ENCODE results near the gene WWP2.
"Not testable (repeated sequence)": the region's sequence is repeated elsewhere in the genome, so short reads cannot be mapped to it uniquely, and the experiment has no call there.

The WWP2 gene

DNA sequence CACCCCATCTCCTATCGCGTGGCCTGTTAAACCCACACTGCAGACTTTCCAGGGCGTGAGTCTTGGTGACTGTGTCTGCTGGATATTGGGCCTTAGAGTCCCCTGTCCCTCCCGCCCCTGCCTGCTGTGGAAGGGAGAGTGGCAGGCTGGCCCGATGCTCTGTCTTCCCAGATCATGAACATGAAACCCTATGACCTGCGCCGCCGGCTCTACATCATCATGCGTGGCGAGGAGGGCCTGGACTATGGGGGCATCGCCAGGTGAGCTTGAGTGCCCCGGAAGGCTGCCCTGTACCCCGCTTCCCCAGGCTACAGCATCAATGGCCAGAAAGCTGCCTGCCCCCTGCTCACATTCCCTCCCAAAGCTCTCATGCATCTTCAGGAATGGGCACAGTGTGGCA is 169.5 kb downstream of the WWP2 start:
- DNase-seq, result no peak

DNA sequence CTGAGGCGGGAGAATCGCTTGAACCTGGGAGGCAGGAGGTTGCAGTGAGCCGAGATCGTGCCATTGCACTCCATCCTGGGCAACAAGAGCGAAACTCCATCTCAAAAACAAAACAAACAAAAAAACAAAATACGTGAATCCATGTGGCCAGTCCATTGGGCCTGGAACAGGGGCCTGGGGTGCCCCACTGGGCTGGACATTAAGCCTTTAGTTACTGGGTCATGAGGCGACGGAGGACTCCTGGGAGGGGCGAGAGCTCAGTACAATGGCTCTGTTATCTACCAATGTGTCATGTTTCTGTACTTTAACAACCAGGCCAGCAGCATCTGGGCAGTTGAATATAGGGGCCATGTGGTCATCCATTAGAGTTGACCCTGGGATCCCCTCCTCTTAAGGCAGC is 170.1 kb downstream of the WWP2 start:
- DNase-seq, result no peak

DNA sequence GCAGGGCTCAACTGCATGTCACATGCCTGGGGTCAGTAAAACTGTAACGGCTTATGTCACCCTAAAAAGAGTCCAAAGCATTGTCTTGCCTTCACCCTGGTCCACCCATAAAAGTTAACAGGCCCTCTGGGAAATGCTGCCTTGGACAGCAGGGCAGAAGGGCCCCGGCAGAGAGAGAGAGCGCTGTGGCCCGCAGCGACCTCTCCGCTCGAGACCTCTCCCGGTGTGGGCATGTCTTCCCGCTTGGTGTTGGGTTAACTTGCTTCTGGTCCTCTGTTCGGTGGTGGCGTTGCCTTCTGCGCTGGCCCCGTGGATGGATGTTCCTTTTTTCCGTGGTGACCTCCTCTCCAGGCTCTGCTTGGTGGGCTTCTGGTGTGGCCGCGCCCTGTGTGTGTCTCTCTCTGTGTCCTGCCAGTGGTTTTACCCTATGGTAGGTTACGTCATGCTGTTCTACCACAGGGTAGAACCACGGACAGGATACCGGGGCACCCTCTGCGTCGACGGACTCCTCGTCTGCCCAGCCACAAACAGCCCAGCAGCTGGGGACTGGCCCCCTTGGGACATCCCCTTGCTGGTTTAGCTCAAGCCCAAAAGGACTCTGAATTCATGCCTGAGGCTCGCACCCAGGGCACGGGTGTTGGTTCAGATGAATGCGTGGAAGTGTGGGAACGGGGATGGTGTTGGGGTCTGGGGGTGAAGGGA is 170.7 kb downstream of the WWP2 start:
- DNase-seq, result no peak

DNA sequence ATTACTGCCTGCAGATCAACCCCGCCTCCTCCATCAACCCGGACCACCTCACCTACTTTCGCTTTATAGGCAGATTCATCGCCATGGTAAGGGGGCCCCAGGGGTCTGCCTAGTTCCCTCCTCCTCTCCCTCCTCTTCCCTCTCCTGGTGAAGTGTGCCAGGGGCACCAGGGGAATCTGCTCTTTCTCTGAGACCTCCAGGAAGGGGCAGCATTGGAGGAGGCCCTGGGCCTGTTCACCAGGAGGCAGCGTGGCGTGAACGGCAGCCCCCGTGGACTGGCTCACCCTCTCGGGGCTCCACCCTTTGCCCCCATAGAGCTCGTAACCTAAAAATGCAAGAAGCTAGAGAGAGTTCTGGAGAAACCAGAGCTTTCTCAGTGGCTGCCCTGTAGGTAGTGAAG is 171.9 kb downstream of the WWP2 start:
- DNase-seq, result no peak

DNA sequence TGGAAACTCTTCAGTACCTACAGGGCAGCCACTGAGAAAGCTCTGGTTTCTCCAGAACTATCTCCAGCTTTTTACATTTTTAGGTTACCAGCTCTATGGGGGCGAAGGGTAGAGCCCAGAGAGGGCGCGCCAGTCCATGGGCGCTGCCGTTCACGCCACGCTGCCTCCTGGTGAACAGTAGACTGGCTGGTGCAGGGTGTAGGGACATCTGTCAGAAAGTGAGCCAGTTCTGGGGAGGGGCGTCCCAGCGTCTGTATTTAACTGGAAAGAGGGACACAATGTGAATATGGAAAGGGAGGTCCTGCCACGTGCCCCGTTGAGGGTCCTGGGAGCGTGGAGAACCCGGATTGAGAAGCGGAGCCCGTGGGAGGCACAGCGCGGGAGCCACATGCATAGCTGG is 172.6 kb downstream of the WWP2 start:
- no peak for DNase-seq

DNA sequence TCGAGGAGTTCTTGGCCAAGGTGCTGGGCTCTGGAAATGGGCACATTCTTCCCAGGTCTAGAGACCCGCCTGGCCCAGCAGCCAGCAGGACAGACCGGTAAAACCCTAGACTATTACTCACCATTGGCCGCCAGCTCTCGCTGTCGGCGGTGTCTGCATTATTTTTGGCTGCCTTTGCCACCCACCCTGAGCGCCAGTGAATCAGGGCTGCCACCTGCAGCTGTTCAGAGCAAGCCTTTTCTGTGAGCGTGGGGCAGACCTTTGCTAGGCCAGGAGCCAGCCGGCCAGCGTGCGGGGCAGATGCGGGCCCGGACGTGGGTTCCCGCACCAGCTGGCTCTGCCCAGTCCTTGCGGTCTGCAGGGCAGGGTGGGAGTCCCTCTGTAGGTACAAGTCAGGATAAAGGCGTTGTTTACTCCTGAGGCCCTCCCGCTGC is 173.2 kb downstream of the WWP2 start:
- no peak for DNase-seq

DNA sequence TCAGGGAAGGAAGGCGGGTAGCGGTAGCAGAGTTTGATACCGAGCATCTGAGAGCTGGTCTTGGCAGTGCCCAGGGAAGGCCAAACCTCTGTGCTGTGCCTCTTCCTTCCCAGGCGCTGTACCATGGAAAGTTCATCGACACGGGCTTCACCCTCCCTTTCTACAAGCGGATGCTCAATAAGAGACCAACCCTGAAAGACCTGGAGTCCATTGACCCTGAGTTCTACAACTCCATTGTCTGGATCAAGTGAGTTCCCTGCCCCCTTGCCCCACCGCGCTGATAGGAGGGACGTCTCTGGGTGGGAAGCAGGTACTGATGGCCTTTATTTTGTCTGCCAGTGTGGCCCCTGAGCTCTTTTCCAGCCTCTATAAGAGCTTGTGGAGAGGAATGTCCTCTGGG is 173.6 kb downstream of the WWP2 start:
- DNase-seq, result no peak

DNA sequence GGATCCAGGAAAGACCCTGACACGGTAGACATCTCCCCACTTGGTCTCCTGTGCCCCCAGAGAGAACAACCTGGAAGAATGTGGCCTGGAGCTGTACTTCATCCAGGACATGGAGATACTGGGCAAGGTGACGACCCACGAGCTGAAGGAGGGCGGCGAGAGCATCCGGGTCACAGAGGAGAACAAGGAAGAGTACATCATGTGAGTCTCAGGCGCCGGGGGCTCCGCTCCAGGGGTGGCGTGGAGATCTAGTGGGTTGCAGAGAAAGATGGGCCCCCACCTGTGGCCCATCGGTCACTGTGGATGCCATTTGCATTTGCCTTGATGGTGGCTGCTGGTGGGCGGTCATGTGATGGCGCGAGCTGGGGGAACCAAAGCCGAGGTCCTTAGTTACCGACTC is 174.1 kb downstream of the WWP2 start:
- DNase-seq, result no peak

DNA sequence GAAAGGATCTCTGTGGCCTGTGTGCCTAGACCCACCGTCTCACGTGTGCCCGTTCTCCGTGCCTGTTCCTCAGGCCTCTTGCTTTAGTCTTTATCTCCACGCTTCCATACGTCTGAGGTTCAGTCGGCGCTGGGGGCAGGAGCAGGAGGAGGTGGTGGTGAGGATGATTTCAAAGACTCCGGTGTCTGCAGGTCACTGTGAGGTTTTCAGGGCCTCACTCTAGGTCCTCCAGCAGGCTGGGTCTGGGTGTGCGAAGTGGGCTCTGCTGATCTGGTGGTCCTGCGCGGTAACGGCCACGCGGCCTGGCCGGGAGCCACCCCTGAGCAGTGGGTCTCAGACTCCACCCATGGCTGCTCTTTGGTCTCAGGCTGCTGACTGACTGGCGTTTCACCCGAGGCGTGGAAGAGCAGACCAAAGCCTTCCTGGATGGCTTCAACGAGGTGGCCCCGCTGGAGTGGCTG is 174.6 kb downstream of the WWP2 start:
- no peak for DNase-seq

DNA sequence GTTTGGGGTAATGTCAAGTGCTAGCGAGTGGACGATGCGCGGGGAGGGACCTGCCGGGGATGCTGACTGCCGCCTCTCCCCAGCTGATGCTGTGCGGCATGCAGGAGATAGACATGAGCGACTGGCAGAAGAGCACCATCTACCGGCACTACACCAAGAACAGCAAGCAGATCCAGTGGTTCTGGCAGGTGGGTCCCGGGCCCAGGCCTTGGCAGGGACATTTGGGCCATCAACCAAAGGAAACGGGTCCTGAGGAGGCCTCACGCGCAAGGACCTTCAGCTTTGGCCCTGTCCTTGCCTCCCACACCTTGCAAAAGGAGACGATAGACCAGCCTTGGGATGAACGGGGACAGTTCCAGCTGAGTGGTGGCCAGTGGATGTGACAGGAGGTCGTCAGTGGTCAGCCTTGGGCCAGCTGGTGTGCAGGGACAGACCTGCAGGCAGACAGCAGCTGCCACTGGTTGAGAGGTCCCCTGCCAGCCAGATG is 175.4 kb downstream of the WWP2 start:
- no peak for DNase-seq

DNA sequence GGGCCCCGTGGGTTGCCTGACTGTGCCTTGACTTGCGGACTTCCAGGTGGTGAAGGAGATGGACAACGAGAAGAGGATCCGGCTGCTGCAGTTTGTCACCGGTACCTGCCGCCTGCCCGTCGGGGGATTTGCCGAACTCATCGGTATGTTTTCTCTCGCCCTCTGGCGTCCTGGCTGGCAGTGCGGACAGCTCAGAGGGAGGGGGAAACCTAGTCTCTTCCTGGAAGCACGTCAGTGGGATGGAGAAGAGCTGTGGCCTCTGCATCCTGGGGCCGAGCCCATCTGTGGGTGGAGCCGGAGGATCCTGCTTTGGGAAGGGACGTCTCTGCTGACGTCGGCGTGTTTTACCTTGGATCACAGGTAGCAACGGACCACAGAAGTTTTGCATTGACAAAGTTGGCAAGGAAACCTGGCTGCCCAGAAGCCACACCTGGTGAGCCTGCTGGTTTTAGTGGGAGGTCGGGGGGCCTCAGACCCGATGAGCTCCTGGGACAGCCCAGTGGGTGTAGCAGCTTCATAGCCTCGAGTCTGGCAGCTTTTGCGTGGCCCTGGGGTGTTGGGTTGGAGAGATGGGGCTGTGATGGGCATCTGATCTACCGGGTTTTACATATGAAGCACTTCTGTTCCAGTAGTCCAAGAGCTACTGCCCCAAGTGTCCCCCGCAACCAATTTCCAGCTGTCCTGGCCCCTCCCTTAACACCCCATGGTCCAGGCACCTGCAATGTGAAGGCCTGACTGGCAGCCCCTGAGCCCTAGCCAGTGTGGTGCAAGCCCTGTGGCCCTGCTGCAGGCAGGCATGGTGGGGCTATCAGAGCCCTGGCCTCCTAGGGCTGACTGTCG is 177.1 kb downstream of the WWP2 start:
- no peak for DNase-seq

DNA sequence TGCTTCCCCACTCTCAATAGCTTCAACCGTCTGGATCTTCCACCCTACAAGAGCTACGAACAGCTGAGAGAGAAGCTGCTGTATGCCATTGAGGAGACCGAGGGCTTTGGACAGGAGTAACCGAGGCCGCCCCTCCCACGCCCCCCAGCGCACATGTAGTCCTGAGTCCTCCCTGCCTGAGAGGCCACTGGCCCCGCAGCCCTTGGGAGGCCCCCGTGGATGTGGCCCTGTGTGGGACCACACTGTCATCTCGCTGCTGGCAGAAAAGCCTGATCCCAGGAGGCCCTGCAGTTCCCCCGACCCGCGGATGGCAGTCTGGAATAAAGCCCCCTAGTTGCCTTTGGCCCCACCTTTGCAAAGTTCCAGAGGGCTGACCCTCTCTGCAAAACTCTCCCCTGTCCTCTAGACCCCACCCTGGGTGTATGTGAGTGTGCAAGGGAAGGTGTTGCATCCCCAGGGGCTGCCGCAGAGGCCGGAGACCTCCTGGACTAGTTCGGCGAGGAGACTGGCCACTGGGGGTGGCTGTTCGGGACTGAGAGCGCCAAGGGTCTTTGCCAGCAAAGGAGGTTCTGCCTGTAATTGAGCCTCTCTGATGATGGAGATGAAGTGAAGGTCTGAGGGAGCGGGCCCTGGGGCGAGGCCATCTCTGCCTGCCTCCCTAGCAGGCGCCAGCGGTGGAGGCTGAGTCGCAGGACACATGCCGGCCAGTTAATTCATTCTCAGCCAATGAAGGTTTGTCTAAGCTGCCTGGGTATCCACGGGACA is 177.9 kb downstream of the WWP2 start:
- no peak for DNase-seq

DNA sequence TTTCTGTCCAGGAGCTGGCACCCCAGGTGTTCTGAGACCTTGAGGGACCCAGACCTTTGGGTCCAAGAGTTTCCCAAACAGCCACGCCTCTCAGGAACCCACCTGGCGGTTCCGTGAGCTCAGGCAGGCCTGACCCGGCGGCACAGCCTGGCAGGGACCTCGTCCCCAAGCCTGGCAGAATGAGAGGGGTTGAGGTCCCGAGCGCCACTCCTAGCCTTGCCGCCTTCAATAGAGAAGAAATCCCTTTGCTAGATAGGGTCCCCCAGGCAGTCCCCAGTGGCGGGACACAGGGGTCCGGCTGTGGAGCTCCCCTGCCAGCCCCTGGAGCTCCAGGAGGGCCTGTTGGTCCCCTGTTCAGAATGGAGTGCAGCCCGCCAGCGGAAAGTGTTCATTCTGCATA is 178.5 kb downstream of the WWP2 start:
- no peak for DNase-seq

DNA sequence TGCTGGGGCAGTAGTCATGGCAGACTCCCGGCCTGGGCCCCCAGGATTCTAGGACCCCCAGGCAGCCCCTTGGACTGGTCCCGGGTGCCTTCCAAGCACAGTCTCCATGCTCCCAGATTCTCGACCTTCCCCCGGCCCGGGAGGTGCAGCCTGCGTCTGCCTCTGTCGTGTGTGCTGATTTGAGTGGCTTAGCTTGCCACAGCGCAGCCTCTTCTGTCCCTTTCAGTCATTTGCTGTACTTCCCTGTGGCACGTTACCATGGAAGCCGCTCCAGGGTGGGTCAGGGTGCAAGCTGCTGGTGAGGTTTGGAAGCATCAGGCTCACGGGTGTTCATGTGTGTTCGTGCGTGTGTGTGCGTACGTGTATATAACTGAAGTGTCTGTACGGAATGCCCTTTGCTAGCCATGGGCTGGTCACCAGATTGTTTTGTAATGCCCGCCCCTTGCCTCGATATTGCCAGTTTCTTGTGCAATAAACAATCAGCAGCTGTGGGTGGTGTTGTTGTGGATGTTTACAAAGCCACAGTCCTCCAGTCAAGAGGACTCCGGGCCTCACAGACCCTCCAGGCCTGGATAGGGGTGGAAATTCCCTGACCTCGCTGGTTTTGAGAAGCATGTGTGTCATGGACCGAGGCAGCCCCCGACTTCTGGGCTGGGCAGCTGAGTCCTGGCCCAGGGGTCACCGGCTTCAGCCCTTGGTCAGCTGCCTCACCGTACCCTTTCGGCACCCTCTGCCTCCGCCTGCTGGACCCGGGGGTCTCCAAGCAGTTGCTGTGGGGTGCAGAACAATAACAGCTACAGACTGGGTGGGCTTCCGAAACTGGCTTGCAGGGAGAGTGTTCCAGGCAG is 179.3 kb downstream of the WWP2 start:
- DNase-seq, result no peak

DNA sequence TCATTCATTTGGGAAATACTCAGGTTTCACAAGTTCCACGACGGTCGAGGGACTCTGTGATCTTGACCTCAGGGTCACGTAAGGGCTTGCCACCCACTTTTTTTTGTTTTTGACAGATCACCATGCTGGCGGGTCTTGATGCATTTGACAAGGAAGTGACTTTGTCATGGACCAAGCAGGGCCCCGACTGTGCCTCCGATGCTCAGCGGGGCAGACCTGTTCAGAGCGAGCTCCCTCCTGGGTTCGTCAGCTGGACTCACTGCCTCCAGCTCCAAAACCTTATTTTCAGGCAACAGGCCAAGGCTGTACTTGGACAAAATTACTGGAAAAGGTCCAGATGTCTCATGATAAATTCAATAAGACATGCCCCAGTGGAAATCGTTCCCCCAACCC is 180.0 kb downstream of the WWP2 start:
- DNase-seq, result no peak

DNA sequence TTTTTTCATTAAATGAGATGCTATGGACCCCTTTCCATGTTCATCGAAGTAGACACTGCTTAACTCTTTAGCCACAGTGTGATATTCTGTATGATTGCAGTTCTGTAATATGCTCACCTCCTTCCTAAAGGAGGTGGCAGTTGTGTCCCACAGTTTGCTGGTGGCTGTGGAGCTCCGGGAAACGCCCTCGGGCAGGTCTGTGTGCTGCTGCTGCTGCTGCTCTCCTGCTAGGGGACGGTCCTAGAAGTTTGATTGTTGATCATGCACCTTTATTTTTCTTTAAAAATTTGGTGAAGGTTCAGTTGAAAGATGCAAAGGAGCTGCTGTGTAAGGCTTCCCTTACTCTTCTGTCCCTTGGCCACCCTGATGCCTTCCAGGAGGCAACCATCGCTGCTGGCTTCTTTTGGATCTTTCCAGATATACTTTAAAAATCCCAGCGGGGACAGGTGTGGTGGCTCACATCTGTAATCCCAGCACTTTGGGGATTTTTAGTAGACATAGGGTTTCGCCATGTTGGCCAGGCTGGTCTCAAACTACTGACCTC is 180.6 kb downstream of the WWP2 start:
- no peak for DNase-seq

DNA sequence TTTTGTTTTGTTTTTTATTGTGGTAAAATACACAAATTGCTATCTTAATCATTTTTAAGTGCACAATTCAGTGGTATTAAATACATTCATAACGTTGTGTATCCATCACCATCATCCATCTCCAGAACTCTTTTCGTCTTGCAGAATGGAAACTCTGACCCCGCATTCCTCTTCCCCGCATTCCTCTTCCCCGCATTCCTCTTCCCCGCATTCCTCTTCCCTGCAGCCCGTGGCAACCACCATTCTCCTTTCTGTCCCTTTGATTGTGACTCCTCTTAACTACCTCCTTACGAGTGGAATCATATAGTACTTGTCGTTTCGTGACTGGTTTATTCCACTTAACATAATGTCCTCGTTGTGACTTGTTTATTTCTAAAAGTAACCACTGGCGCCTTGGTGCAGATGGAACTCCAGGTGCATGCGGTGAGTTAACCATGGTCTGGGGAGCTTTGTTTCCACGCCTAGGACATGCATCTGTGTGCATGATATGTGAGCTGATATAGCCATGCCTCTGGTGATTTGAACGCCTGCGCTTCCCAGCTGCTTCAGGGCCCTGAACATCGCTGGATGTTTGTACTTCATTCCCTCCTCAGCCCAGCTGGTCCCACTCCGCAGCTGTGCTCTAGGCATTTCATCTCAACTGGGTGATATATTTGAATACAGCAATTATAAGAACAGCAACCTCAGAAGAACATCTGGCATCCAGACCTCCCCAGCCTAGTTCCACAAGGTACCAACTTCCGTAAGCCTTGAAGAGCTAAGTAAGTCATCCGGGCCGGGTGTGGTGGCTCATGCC is 181.3 kb downstream of the WWP2 start:
- DNase-seq, result not testable (repeated sequence)

DNA sequence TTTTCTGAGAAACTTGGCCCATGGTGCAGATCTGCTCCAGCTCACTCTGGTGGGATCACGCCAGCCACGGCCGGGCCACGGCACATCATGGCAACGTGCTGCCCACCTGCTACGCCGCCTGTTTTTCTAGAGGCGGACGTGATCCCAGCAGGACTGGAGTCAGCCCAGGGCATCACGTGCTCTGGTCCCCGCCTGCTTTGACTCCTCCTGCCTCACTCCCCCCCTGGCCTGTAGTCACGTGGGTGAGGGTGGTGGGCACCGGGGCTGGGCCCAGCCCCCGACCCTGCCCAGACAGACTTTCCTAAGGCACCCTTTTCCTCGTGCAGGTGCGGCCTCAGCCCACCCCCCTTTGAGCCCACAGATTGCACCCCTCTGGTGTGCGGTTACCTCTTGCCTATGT is 188.3 kb downstream of the WWP2 start:
- DNase-seq, result not testable (repeated sequence)

DNA sequence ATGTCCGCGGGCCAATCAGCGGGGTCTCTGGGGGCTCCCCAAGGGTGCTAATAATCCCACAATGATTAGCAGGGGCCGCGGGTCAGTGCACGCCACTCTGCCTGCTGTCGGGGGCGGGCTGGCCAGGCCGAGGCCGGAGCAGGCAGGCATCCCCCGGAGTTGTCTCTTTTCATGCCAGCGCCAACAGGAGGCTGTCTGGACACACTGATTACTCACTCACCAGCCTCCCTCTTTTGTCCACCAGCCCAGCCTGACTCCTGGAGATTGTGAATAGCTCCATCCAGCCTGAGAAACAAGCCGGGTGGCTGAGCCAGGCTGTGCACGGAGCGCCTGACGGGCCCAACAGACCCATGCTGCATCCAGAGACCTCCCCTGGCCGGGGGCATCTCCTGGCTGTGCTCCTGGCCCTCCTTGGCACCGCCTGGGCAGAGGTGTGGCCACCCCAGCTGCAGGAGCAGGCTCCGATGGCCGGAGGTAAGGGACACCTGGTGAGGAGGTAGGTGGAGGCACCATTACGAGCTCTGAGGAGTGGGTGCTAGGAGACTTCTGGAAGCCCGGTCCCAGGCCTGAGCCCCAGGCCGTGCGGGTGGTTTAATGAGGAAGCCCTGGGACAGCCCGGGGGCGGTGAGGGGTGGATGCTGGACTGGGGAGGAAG is 189.0 kb downstream of the WWP2 start, which contains the start of gene CLEC18A:
Gene CLEC18A (plus strand): TSS at position 318 of the 655 bp plus-strand sequence. CDS start 33 bp downstream, at position 351.
- DNase-seq, result not testable (repeated sequence)

DNA sequence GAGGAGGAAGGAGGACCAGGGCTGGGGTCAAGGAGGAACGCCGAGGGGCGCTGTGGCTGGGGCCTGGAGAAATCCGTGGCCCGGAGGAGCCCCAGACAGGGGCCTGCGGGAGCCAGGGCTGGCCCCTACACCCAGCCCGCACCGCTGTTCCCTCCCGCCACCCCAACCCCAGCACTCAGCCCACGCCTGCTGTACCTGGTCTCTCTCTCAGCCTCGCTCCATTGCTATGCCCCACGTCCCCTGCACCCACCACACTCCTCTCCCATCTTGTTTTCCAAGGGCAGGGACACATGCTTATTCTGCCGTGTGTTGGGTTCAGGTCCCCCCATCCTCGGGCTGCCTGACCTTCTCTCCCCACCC is 189.5 kb downstream of the WWP2 start:
- DNase-seq, result not testable (repeated sequence)

DNA sequence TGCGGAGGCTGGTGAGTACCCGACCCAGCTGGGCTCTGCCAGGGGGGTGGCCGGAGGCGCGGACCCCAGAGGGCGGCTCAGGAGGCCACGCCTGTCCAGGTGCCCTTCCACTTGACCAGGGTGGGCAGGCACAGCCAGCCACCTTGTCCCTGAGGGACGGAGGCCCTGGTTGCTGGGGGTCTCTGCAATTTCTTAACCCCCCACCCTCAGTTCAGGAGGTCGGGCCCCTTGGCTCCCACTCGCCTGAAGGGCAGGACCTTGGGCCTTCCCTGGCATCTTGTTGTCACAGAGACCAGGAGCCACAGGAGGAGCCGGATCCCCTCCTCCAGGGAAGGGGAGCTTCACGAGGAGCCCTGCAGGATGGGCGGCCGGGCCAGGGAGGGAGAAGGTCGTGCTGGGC is 190.0 kb downstream of the WWP2 start:
- not testable (repeated sequence) for DNase-seq
